GM08714 (cell line): ENCODE results near the gene ATF2.
"Not testable (repeated sequence)": the region's sequence is repeated elsewhere in the genome, so short reads cannot be mapped to it uniquely, and the experiment has no call there.

ENCODE experiments used
- H3K4me3 ChIP-seq: fragments of 200-500 bp; sonication (Bioruptor generic); 2 replicates; pipeline ENCODE4 v1.5.1; 2014; ENCODE audit warnings: mild to moderate bottlenecking, low read length, inconsistent platforms
- ZNF274 ChIP-seq: IDR thresholded peaks from 2 replicates; pipeline ENCODE4 v1.6.1; 2012; ENCODE audit warnings: mild to moderate bottlenecking, low read depth, low read length

Gene ATF2

GRCh38 chr2:175140332-175140731 lies 27.7 kb downstream of the ATF2 start:
- TF ChIP-seq ZNF274, result no peak
- no peak overlapping the region for H3K4me3 ChIP-seq

DNA sequence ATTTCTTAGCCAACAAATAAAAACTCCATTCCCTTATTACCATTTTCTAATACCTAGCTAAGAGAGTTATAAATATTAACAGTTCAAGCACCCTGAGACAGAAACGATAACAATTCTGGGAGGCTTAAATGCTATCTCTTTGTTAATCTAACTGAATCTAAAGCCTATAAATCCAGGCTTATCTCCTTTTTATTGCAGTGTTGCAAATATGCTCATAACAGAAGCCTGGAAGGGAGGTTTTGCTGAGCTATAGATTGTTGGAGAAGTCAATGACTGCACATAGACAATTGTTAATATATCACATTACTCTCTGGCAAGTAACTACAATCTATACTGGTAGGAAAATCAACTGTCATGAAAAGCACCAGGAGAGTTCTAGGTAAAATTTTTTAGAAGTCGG lies 30.2 kb downstream of the ATF2 start:
- H3K4me3 ChIP-seq, result no peak overlapping the region
- TF ChIP-seq ZNF274, result no peak

GRCh38 chr2:175136334-175137215 lies 31.4 kb downstream of the ATF2 start:
- no peak for TF ChIP-seq ZNF274

GRCh38 chr2:175135862-175136261 lies 32.1 kb downstream of the ATF2 start:
- no peak overlapping the region for H3K4me3 ChIP-seq

More at GRCh38 chr2:175136334-175137215, 31.4 kb downstream of the ATF2 start:
- H3K4me3 ChIP-seq, result no peak overlapping the region

GRCh38 chr2:175135177-175135576 lies 32.8 kb downstream of the ATF2 start:
- no peak overlapping the region for H3K4me3 ChIP-seq
- TF ChIP-seq ZNF274, result no peak

More at GRCh38 chr2:175135862-175136261, 32.1 kb downstream of the ATF2 start:
- TF ChIP-seq ZNF274, result no peak

- no peak overlapping the region for H3K4me3 ChIP-seq
- TF ChIP-seq ZNF274, result no peak
These were observed 36.8 kb downstream of the ATF2 start for GRCh38 chr2:175131252-175131651.

DNA sequence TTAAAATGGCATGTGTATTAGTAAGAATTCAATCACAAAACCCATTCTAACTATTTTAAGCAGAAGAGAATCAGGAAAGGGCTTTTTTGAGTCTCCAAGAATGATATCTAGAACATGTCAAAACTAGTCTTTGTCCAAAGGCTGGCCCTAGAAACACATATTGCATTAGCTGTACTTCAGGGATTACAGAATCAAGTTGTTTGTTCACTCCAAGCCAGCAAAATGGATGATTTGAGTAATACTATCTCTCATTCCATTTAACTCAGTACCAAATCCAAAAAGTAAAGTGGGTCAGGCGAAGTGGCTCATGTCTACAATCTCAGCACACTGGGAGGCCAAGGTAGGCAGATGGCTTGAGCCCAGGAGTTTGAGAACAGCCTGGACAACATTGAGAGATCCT lies 41.3 kb downstream of the ATF2 start:
- TF ChIP-seq ZNF274, result no peak
- no peak overlapping the region for H3K4me3 ChIP-seq

DNA sequence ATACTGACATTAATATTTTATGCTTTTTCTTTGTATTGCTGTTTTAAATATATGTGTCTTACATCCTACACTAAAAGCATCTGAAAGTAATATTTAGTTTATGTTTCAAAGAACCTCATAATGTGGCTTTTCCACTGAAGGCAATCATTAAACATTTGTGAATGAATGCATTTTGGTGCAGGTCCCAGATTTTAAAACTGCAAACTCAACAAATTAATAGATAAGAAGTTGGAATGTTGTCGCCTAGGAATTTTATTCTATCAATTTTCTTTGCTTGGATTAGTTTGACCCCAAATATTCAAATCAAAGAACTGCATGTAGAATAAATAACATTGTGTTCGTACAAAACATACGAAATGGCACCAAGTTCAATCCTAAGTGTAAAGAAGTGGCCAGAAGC lies 44.7 kb downstream of the ATF2 start:
- no peak for TF ChIP-seq ZNF274
- no peak overlapping the region for H3K4me3 ChIP-seq

DNA sequence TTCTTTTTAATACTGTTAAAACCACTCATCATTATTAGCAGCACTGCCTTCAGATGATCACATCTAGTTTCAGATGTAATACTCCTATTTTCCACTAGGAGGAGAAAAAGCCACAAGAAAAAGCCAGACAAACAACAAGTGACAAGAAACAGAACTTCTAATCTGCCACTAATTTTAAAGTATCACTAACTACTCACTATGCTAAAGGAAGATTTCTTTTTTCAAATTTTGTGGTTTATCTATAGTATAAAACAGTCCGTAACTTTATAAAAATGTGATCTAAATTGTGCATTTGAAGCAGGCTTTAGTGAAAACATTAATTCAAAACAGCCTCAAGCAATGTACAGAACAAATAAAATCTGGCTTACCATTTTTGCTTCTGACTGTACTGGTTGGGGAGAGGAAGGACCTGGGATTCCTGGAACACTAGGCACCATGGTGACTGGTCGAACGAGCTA lies 56.8 kb downstream of the ATF2 start:
- H3K4me3 ChIP-seq, result no peak overlapping the region
- TF ChIP-seq ZNF274, result no peak

DNA sequence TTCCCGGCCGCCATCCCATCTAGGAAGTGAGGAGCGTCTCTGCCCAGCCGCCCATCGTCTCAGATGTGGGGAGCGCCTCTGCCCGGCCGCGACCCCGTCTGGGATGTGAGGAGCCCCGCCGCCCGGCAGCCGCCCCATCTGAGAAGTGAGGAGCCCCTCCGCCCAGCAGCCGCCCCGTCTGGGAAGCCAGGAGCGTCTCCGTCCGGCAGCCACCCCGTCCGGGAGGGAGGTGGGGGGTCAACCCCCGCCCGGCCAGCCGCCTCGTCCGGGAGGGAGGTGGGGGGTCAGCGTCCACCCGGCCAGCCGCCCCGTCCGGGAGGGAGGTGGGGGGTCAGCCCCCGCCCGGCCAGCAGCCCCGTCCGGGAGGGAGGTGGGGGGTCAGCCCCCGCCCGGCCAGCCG lies 59.9 kb downstream of the ATF2 start:
- not testable (repeated sequence) for H3K4me3 ChIP-seq

- no peak overlapping the region for H3K4me3 ChIP-seq
These were observed 60.9 kb downstream of the ATF2 start for GRCh38 chr2:175107146-175107545.

GRCh38 chr2:175103191-175103590 lies 64.8 kb downstream of the ATF2 start:
- TF ChIP-seq ZNF274, result no peak
- H3K4me3 ChIP-seq, result no peak overlapping the region

More at GRCh38 chr2:175107146-175107545, 60.9 kb downstream of the ATF2 start:
- TF ChIP-seq ZNF274, result no peak

GRCh38 chr2:175101514-175101913 lies 66.5 kb downstream of the ATF2 start:
- no peak overlapping the region for H3K4me3 ChIP-seq
- TF ChIP-seq ZNF274, result no peak

DNA sequence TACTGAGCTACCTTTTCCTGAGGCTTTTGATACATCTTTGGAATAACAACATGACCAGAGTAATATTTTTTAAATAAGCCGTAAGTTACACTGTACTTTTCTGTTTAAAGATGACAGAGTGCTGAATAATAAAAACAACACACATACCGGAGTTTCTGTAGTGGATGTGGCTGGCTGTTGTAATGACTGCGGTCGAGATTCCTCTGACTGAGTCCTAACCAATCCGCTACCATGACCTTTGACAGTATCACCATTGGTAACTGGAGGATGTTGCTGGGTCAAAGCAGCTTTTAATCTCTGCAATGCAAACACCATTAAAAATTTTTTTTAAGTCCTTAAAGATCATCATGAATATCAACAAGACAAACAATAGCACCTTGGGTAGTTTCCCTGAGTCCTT lies 70.7 kb downstream of the ATF2 start:
- TF ChIP-seq ZNF274, result no peak
- no peak overlapping the region for H3K4me3 ChIP-seq

DNA sequence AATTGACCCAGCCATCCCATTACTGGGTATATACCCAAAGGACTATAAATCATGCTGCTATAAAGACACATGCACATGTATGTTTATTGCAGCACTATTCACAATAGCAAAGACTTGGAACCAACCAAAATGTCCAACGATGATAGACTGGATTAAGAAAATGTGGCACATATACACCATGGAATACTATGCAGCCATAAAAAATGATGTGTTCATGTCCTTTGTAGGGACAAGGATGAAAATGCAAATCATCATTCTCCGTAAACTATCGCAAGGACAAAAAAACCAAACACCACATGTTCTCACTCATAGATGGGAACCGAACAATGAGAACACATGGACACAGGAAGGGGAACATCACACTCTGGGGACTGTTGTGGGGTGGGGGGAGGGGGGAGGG lies 83.9 kb downstream of the ATF2 start:
- H3K4me3 ChIP-seq, result not testable (repeated sequence)

DNA sequence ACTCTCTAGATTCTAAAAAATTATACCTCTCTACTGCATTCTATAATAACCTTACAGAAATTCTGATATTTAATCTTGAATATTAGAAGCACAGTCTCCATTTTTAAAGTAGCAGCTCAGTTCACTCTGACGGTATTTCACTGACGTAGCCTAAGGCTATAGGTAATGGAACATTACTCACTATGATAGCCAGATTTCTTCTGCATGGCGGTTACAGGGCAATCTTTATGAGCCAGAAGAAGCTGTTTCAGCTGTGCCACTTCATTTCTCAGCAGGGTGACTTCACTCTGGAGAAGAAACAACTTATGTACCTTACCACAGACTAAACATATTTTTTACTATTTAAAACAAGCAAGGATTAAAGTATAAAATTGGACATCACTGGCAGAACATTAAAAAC lies 87.5 kb downstream of the ATF2 start:
- no peak for TF ChIP-seq ZNF274
- no peak overlapping the region for H3K4me3 ChIP-seq

DNA sequence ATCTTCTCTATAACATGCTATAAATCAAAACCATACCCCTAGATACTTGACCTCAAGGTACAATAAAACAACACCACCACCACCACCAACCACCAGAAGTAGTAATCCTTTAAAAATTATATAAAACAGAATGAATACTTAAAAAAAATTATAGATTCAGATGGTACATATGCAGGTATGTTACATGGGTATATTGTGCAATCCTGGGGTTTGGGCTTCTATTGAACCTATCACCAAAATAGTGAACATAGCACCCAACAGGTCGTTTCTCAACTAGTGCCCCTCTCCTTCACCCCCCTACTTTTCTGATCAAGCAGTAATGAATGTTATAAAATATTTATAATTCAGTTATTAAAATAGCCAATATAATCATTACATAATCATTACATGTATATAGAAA lies 91.7 kb downstream of the ATF2 start:
- no peak for TF ChIP-seq ZNF274
- H3K4me3 ChIP-seq, result no peak overlapping the region
